WTC11 (cell line): ENCODE data around the gene MGRN1. TPM values are rescaled to one million over a fixed set of nuclear protein-coding genes. Genes with fewer than 3 reads are reported as not detected.

Experiments used
- ATAC-seq: fragments of 200-7000 bp; cut with Tn5 transposase; 2 replicates; pipeline ENCODE4 v1.10.0; 2021; ENCODE audit warnings: mild to moderate bottlenecking, moderate library complexity
- CTCF ChIA-PET: fragments of 300-600 bp; sonication (Branson Sonifier 250); formaldehyde crosslinking; loops from one replicate; lab custom pipeline; 2021; ENCODE audit warnings: antibody characterized with exemption; lab: Charles Lee
- POLR2A ChIA-PET: fragments of 350-600 bp; sonication (Branson Sonifier 250); formaldehyde crosslinking; loops from one replicate; lab custom pipeline; 2021; ENCODE audit warnings: antibody characterized with exemption; lab: Charles Lee
- DNase-seq: peaks from one replicate; pipeline ENCODE4 v3.0.0; 2021; ENCODE audit warnings: low spot score
- H3K27ac Mint-ChIP-seq: 2 replicates; pipeline ENCODE4 v1.8.0; 2021; ENCODE audit warnings: mixed read lengths
- H3K27me3 Mint-ChIP-seq: 2 replicates; pipeline ENCODE4 v1.8.0; 2021; ENCODE audit warnings: low read depth, mild to moderate bottlenecking, moderate library complexity, mixed read lengths
- H3K36me3 Mint-ChIP-seq: 2 replicates; pipeline ENCODE4 v1.8.0; 2021; ENCODE audit warnings: mixed read lengths
- H3K4me1 Mint-ChIP-seq: 2 replicates; pipeline ENCODE4 v1.8.0; 2022; ENCODE audit warnings: mixed read lengths
- H3K4me3 Mint-ChIP-seq: 2 replicates; pipeline ENCODE4 v1.8.0; 2021; ENCODE audit warnings: mild to moderate bottlenecking, moderate library complexity, mixed read lengths
- H3K9me3 Mint-ChIP-seq: 2 replicates; pipeline ENCODE4 v1.8.0; 2021; ENCODE audit warnings: mixed read lengths
- ATF1 ChIP-seq: sonication (generic); formaldehyde crosslinking; IDR thresholded peaks from 2 replicates; pipeline ENCODE4 v1.8.1; 2023; ENCODE audit warnings: mild to moderate bottlenecking, moderate library complexity, missing genetic modification reagents
- CDX4 ChIP-seq: fragments of 250-450 bp; sonication (Bioruptor Pico); IDR thresholded peaks from 2 replicates; pipeline ENCODE4 v1.9.0; 2021; ENCODE audit warnings: moderate library complexity, mild to moderate bottlenecking, inconsistent platforms, borderline replicate concordance
- CREM ChIP-seq: sonication (generic); formaldehyde crosslinking; IDR thresholded peaks from 2 replicates; pipeline ENCODE4 v1.8.1; 2022; ENCODE audit warnings: mild to moderate bottlenecking, missing genetic modification reagents, moderate library complexity
- E2F1 ChIP-seq: sonication (generic); formaldehyde crosslinking; IDR thresholded peaks from 2 replicates; pipeline ENCODE4 v1.8.0; 2022; ENCODE audit warnings: mild to moderate bottlenecking, missing genetic modification reagents
- FOXP1 ChIP-seq: sonication (generic); formaldehyde crosslinking; IDR thresholded peaks from 2 replicates; pipeline ENCODE4 v1.8.0; 2022; ENCODE audit warnings: missing genetic modification reagents, mild to moderate bottlenecking, moderate library complexity, borderline replicate concordance
- IRF2 ChIP-seq: sonication (generic); formaldehyde crosslinking; IDR thresholded peaks from 2 replicates; pipeline ENCODE4 v1.8.0; 2022; ENCODE audit warnings: low read depth, missing genetic modification reagents, borderline replicate concordance
- NR2C2 ChIP-seq: sonication (generic); formaldehyde crosslinking; IDR thresholded peaks from 2 replicates; pipeline ENCODE4 v1.8.0; 2022; ENCODE audit warnings: mild to moderate bottlenecking, missing genetic modification reagents
- PREB ChIP-seq: sonication (generic); formaldehyde crosslinking; IDR thresholded peaks from 2 replicates; pipeline ENCODE4 v1.8.1; 2022; ENCODE audit warnings: mild to moderate bottlenecking, missing genetic modification reagents, moderate library complexity, borderline replicate concordance
- RORB ChIP-seq: fragments of 250-450 bp; sonication (Bioruptor Pico); IDR thresholded peaks from 2 replicates; pipeline ENCODE4 v1.9.0; 2021; ENCODE audit warnings: mild to moderate bottlenecking
- TEAD1 ChIP-seq: sonication (generic); formaldehyde crosslinking; IDR thresholded peaks from 2 replicates; pipeline ENCODE4 v1.8.0; 2022; ENCODE audit warnings: mild to moderate bottlenecking, missing genetic modification reagents
- ZMAT4 ChIP-seq: fragments of 250-450 bp; sonication (Bioruptor Pico); IDR thresholded peaks from 2 replicates; pipeline ENCODE4 v1.9.0; 2021; ENCODE audit warnings: mild to moderate bottlenecking
- ZNF121 ChIP-seq: sonication (generic); formaldehyde crosslinking; IDR thresholded peaks from 2 replicates; pipeline ENCODE4 v1.8.0; 2023; ENCODE audit warnings: missing genetic modification reagents
- ZNF281 ChIP-seq: sonication (generic); formaldehyde crosslinking; IDR thresholded peaks from 2 replicates; pipeline ENCODE4 v1.8.0; 2023; ENCODE audit warnings: mild to moderate bottlenecking, missing genetic modification reagents
- ZNF317 ChIP-seq: sonication (generic); formaldehyde crosslinking; IDR thresholded peaks from 2 replicates; pipeline ENCODE4 v1.8.1; 2023; ENCODE audit warnings: low read depth, mild to moderate bottlenecking, moderate library complexity, missing genetic modification reagents, borderline replicate concordance
- ZNF396 ChIP-seq: fragments of 250-450 bp; sonication (Bioruptor Pico); IDR thresholded peaks from 2 replicates; pipeline ENCODE4 v1.8.0; 2021; ENCODE audit warnings: mild to moderate bottlenecking, moderate library complexity, borderline replicate concordance
- total RNA-seq: library from RNA; stranded (reverse); gene quantifications from 3 replicates; pipeline ENCODE4 v1.2.3, GENCODE V29; 2021
- TF ChIP-seq, protein P1 (sequence below): sonication (generic); formaldehyde crosslinking; IDR thresholded peaks from 2 replicates; pipeline ENCODE4 v1.8.1; 2022; ENCODE audit warnings: low read depth, mild to moderate bottlenecking, moderate library complexity, missing genetic modification reagents, borderline replicate concordance
- TF ChIP-seq, protein P2 (sequence below): sonication (generic); formaldehyde crosslinking; IDR thresholded peaks from 2 replicates; pipeline ENCODE4 v1.8.0; 2022; ENCODE audit warnings: mild to moderate bottlenecking, missing genetic modification reagents
- TF ChIP-seq, protein P3 (sequence below): fragments of 250-450 bp; sonication (Bioruptor Pico); IDR thresholded peaks from 2 replicates; pipeline ENCODE4 v2.1.2; 2022; ENCODE audit warnings: mild to moderate bottlenecking, moderate library complexity
- TF ChIP-seq, protein P4 (sequence below): sonication (generic); formaldehyde crosslinking; IDR thresholded peaks from 2 replicates; pipeline ENCODE4 v1.8.0; 2023; ENCODE audit warnings: missing genetic modification reagents, mild to moderate bottlenecking, borderline replicate concordance

Gene MGRN1
- total RNA-seq, 1 experiment from 2014 or later = 88.8 TPM

DNA sequence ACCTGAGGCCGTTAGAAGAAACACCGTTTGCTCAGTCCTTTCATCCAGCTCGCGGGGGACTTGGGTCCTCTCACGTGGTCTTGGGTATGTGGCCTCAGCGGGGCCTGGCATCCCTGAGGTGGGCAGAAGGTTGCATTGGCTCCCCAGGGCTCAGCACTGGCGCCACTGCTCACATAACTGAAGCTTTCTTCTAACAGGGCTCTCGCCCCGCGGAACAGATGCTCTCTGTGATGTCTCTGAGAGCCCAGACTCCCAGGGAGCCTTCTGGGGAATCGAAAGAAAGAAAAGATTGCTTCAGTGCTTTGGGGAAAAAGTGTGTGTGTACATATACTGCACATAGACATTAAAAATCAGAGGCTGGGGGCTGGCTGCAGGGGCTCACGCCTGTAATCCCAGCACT, 10.1 kb downstream of the MGRN1 start:
- TF ChIP-seq ATF1 (CRISPR knock-in tag) (no peak), IRF2 (CRISPR knock-in tag) (no peak), E2F1 (CRISPR knock-in tag) (no peak), ZNF396 (no peak), RORB (CRISPR knock-in tag) (no peak), FOXP1 (CRISPR knock-in tag) (no peak), ZNF121 (CRISPR knock-in tag) (no peak), PREB (CRISPR knock-in tag) (no peak), CDX4 (no peak), CREM (CRISPR knock-in tag) (no peak)
- TF ChIP-seq, protein P1, sequence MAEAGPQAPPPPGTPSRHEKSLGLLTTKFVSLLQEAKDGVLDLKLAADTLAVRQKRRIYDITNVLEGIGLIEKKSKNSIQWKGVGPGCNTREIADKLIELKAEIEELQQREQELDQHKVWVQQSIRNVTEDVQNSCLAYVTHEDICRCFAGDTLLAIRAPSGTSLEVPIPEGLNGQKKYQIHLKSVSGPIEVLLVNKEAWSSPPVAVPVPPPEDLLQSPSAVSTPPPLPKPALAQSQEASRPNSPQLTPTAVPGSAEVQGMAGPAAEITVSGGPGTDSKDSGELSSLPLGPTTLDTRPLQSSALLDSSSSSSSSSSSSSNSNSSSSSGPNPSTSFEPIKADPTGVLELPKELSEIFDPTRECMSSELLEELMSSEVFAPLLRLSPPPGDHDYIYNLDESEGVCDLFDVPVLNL = no peak
- TF ChIP-seq, protein P2, sequence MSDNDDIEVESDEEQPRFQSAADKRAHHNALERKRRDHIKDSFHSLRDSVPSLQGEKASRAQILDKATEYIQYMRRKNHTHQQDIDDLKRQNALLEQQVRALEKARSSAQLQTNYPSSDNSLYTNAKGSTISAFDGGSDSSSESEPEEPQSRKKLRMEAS (CRISPR knock-in tag) = no peak
- TF ChIP-seq, protein P3, sequence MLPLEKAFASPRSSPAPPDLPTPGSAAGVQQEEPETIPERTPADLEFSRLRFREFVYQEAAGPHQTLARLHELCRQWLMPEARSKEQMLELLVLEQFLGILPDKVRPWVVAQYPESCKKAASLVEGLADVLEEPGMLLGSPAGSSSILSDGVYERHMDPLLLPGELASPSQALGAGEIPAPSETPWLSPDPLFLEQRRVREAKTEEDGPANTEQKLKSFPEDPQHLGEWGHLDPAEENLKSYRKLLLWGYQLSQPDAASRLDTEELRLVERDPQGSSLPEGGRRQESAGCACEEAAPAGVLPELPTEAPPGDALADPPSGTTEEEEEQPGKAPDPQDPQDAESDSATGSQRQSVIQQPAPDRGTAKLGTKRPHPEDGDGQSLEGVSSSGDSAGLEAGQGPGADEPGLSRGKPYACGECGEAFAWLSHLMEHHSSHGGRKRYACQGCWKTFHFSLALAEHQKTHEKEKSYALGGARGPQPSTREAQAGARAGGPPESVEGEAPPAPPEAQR (CRISPR knock-in tag) = no peak
- Mint-ChIP-seq H3K27ac (peak overlapping the region; percentile 74; the same call in 1 of the 2 replicates), H3K27me3 (no peaks in the 10 kb centered on the region), H3K4me3 (no peak overlapping the region), H3K9me3 (no peaks in the 10 kb centered on the region), H3K4me1 (0 out of 2 replicates have a peak, but pooled peaks cover 4% of the 10 kb centered on the region), H3K36me3 (peaks cover 8% of the 10 kb centered on the region; the same call in 1 of the 2 replicates)
- DNase-seq (no peak), ATAC-seq (no peak)
- POLR2A ChIA-PET = no interaction called here
- CTCF ChIA-PET = interaction anchor here (1.9 to 3.5 kb wide), 3 partner anchors 11 to 48 kb away, joined by 7 to 26 read pairs (median 18); partner anchors contain the start of gene MGRN1

- Mint-ChIP-seq H3K27me3 (no peaks in the 10 kb centered on the region), H3K4me1 (0 out of 2 replicates have a peak, but pooled peaks cover 4% of the 10 kb centered on the region), H3K4me3 (no peak overlapping the region), H3K36me3 (peaks cover 6% of the 10 kb centered on the region; the same call in 1 of the 2 replicates), H3K9me3 (no peaks in the 10 kb centered on the region), H3K27ac (peak overlapping the region; percentile 84)
- DNase-seq = no peak
- ATAC-seq = no peak
- POLR2A ChIA-PET = no interaction called here
- CTCF ChIA-PET = interaction anchor here (0.9 to 4.1 kb wide), 5 partner anchors 9 to 50 kb away, joined by 3 to 26 read pairs (median 9); partner anchors contain the start of gene MGRN1
- TF ChIP-seq, protein P4, sequence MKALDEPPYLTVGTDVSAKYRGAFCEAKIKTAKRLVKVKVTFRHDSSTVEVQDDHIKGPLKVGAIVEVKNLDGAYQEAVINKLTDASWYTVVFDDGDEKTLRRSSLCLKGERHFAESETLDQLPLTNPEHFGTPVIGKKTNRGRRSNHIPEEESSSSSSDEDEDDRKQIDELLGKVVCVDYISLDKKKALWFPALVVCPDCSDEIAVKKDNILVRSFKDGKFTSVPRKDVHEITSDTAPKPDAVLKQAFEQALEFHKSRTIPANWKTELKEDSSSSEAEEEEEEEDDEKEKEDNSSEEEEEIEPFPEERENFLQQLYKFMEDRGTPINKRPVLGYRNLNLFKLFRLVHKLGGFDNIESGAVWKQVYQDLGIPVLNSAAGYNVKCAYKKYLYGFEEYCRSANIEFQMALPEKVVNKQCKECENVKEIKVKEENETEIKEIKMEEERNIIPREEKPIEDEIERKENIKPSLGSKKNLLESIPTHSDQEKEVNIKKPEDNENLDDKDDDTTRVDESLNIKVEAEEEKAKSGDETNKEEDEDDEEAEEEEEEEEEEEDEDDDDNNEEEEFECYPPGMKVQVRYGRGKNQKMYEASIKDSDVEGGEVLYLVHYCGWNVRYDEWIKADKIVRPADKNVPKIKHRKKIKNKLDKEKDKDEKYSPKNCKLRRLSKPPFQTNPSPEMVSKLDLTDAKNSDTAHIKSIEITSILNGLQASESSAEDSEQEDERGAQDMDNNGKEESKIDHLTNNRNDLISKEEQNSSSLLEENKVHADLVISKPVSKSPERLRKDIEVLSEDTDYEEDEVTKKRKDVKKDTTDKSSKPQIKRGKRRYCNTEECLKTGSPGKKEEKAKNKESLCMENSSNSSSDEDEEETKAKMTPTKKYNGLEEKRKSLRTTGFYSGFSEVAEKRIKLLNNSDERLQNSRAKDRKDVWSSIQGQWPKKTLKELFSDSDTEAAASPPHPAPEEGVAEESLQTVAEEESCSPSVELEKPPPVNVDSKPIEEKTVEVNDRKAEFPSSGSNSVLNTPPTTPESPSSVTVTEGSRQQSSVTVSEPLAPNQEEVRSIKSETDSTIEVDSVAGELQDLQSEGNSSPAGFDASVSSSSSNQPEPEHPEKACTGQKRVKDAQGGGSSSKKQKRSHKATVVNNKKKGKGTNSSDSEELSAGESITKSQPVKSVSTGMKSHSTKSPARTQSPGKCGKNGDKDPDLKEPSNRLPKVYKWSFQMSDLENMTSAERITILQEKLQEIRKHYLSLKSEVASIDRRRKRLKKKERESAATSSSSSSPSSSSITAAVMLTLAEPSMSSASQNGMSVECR (CRISPR knock-in tag) = no peak
- TF ChIP-seq CREM (CRISPR knock-in tag) (no peak), TEAD1 (CRISPR knock-in tag) (no peak), E2F1 (CRISPR knock-in tag) (no peak), NR2C2 (CRISPR knock-in tag) (no peak), ZNF281 (no peak), ZNF396 (no peak), ZMAT4 (CRISPR knock-in tag) (no peak), ZNF317 (CRISPR knock-in tag) (no peak)
These were observed 11.6 kb downstream of the MGRN1 start for GRCh38 chr16:4636196-4636595.
